Ectodermal cell (in vitro differentiated cells): Measurements from ENCODE around the gene ITGB6.

Experiments used
- H3K27ac ChIP-seq: 2 replicates; pipeline ENCODE4 v1.7.0; 2013; ENCODE audit warnings: mild to moderate bottlenecking, low read depth, low read length; ENCODE audit not compliant: insufficient read depth, poor library complexity, severe bottlenecking
- H3K27me3 ChIP-seq: 2 replicates; pipeline ENCODE4 v1.7.0; 2013; ENCODE audit warnings: mild to moderate bottlenecking, low read length; ENCODE audit not compliant: insufficient read depth, control insufficient read depth, poor library complexity, severe bottlenecking
- H3K36me3 ChIP-seq: one replicate; pipeline ENCODE4 v1.7.0; 2013; ENCODE audit warnings: low read length; ENCODE audit not compliant: control insufficient read depth, insufficient read depth
- H3K4me1 ChIP-seq: one replicate; pipeline ENCODE4 v1.7.0; 2013; ENCODE audit warnings: low read length; ENCODE audit not compliant: control insufficient read depth, insufficient read depth
- H3K4me3 ChIP-seq: 2 replicates; pipeline ENCODE4 v1.7.0; 2013; ENCODE audit warnings: low read depth, low read length, control low read depth; ENCODE audit not compliant: insufficient read depth
- H3K9me3 ChIP-seq: 2 replicates; pipeline ENCODE4 v1.7.0; 2013; ENCODE audit warnings: mild to moderate bottlenecking, low read length, moderate library complexity; ENCODE audit not compliant: control insufficient read depth
- WGBS, 2 experiments: methylation state at CpG; one replicate each; pipeline ENCODE4 v1.1.7; 2013; ENCODE audit warnings: missing lambda C conversion rate in 2 of 2; 5-methylcytosine and 5-hydroxymethylcytosine counted together

ITGB6 gene

DNA sequence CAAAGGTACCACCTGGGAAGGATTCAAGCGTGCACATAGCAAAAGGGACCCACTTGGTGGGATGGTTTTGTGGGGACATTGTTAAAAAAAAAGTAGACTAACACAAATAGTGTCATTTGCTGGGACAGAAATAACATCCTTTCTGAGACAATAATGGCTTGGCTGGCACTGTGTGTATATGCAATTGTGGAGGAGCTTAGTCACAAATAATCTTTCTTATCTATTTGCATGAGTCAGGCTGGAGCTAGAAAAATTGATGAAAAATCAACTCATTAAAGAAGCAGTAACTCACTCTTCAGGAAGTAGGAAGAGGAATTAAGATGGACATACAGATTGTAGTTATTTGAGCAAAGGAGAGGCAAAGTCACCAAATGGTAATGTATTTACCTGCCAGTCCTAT lies 29.5 kb upstream of the ITGB6 start:
- H3K27me3 ChIP-seq: no peaks in the 10 kb centered on the region
- peaks cover 4% of the 10 kb centered on the region for H3K4me1 ChIP-seq
- H3K9me3 ChIP-seq: no peaks in the 10 kb centered on the region
- 90 to 95% methylated on average over 1 of the region's 1 CpG for WGBS, 2 experiments
- no peaks in the 10 kb centered on the region for H3K36me3 ChIP-seq
- H3K27ac ChIP-seq: no peak overlapping the region
- H3K4me3 ChIP-seq: no peak overlapping the region

DNA sequence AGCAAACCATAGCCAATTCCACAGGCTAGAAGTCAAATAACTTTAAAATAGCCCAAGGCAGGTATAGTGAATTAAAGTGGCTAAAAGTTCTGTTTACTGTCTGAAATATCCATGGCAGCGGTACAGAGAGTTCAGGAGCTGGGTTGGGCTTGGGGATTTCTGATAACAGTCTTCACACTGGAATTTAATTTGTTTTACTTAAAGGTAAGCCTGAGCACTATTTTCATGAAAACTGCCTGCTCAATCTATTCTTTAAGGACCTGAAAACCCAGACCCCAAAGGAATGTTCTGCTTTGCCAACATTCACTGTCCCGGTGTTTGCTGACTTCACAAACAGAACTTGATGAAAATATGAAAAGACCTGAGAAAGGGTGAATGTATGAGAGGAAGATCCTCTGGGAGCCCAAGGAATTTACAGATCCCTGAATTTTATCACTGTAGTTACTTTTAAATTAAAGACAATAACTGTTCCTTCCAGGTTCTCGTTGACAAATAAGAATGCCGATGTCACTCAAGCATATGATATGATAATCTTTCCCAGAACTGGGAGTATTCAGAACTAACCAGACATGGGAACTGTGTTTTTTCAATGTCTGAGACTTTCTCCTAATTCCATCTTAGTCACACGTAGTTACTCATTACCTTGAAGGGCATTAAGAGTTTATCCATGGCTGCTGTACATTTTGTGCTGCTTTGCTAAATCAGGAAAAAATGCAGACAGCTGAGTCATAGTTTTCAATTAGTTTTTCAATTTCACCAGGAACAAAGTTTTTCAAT lies 28.3 kb upstream of the ITGB6 start:
- Histone ChIP-seq H3K36me3 (no peaks in the 10 kb centered on the region), H3K27ac (no peak overlapping the region), H3K27me3 (no peaks in the 10 kb centered on the region), H3K4me1 (peaks cover 4% of the 10 kb centered on the region), H3K4me3 (no peak overlapping the region), H3K9me3 (no peaks in the 10 kb centered on the region)
- WGBS, 2 experiments: 92 to 93% methylated on average over 5 of the region's 5 CpGs

DNA sequence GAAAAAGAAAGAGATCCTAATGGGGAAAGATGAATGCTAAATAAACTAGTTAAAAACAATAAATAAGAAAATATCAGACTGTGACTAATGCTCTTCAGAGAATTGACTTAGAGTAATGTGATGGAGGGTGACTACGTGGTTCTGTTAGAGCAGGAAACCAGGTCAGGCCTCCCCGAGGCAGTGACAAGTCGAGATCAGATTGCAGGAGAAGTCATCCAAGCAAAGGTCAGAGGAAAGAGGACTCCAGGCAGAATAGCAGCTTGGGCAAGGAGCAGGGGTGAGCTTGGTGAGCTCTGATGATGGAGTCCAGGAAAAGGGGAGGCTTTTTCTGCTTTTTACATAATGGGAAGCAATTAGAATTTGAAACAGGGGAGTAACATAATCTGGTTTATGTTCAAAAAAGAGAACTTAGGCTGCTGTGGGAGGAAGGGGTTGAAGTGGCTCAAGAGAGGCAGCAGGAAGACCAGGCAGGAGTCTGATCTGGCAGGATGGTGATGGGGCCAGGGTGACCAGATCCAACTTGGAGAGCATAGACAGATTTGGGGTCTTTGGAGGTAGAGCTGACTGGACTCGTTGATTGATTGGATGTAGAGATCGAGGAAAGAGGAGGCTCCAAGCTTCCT lies 27.3 kb upstream of the ITGB6 start:
- H3K4me1 ChIP-seq: peaks cover 4% of the 10 kb centered on the region

DNA sequence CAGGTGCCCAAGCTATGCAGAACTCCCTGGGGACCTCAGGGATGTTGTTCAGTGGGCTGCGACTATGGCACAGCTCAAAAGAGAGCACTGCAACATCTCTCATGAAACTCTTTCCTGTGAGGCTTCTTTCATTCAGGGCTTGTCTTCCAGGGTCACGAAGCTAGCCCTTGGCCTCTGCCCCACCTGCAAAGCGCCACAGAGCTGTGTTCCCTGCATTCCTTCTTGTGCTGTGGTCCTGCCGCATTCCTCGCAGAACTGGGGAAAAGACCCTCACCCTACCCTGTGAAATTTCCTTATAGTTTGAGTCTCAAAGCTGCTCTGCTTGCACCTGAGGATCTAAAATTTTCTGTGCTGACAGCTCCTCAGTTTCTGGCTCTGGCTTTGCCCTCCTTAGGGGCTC lies 26.3 kb upstream of the ITGB6 start:
- Histone ChIP-seq H3K4me3 (no peak overlapping the region), H3K36me3 (no peaks in the 10 kb centered on the region), H3K27ac (no peak overlapping the region), H3K4me1 (peaks cover 4% of the 10 kb centered on the region), H3K27me3 (no peaks in the 10 kb centered on the region), H3K9me3 (no peaks in the 10 kb centered on the region)
- WGBS, 2 experiments: 85% methylated on average over 5 of the region's 5 CpGs

More for the DNA sequence above, 27.3 kb upstream of the ITGB6 start:
- 87 to 90% methylated on average over 5 of the region's 5 CpGs for WGBS, 2 experiments
- H3K27me3 ChIP-seq: no peaks in the 10 kb centered on the region
- no peak overlapping the region for H3K27ac ChIP-seq
- H3K36me3 ChIP-seq: no peaks in the 10 kb centered on the region
- H3K4me3 ChIP-seq: no peak overlapping the region
- no peaks in the 10 kb centered on the region for H3K9me3 ChIP-seq

DNA sequence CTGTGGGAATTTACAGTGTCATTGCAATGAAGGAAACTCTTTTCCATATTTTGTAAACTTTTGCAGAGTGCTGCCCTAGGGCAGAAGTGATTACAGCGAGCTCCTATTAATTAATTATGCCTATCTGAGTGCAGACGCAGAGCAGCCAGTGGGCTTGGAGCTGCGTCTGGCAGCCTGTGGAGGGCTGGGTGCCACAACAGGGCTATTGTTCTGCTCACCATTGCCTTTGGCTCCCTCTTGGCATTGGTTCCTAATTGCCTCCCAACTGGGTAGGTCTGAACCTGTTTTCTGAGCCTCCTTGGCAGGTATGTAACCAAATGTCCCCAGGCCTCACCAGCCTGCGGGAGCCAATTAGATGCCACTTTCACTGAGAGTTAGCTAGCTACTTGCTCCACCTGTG lies 25.6 kb upstream of the ITGB6 start:
- WGBS, 2 experiments: 92 to 93% methylated on average over 4 of the region's 4 CpGs
- Histone ChIP-seq H3K9me3 (no peaks in the 10 kb centered on the region), H3K27me3 (no peaks in the 10 kb centered on the region), H3K4me3 (no peak overlapping the region), H3K27ac (no peak overlapping the region), H3K4me1 (peaks cover 4% of the 10 kb centered on the region), H3K36me3 (no peaks in the 10 kb centered on the region)

DNA sequence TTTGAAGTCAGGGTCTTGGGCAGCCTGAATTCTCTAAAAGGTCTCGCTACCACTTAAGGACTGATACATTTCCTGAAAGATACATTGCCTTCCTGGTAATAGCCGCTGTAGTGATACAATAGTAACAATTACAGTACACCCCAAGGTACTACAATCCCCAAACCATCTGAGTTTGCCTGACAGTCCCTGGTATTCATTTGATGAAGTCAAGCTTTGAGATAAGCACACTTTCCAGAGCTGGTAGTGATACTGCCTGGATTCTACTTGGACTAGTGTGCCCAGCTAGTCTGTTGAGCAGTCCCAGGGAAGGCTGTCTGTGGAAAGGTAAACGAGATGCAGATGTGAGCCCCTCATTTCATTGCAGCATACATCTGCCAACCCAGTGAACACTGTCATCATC lies 24.4 kb upstream of the ITGB6 start:
- 87 to 98% methylated on average over 3 of the region's 3 CpGs for WGBS, 2 experiments
- Histone ChIP-seq H3K9me3 (no peaks in the 10 kb centered on the region), H3K27ac (no peak overlapping the region), H3K36me3 (no peaks in the 10 kb centered on the region), H3K4me3 (no peak overlapping the region), H3K4me1 (peaks cover 4% of the 10 kb centered on the region), H3K27me3 (no peaks in the 10 kb centered on the region)

DNA sequence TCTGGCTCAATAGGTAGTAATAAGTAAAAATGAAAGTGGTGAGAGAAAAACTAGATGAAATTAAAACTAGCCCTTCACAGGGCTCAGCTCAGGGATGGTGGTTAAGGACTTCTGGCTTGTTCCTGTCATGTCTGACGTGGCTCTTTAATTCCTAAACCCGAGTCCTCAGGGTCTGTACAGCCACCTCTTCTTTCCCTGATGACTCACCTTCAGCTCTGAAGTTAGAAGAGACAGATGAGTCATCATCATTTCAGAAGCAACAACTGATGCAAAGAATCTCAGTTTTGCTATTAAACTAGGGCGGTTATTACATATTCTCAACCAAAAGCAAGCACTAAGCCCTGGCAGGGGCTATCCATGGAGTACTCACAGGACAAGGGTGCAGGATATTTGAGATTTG lies 24.0 kb upstream of the ITGB6 start:
- Histone ChIP-seq H3K27ac (no peak overlapping the region), H3K27me3 (no peaks in the 10 kb centered on the region), H3K4me3 (no peak overlapping the region), H3K9me3 (no peaks in the 10 kb centered on the region), H3K36me3 (no peaks in the 10 kb centered on the region), H3K4me1 (peaks cover 4% of the 10 kb centered on the region)
- 91 to 93% methylated on average over 3 of the region's 3 CpGs for WGBS, 2 experiments

DNA sequence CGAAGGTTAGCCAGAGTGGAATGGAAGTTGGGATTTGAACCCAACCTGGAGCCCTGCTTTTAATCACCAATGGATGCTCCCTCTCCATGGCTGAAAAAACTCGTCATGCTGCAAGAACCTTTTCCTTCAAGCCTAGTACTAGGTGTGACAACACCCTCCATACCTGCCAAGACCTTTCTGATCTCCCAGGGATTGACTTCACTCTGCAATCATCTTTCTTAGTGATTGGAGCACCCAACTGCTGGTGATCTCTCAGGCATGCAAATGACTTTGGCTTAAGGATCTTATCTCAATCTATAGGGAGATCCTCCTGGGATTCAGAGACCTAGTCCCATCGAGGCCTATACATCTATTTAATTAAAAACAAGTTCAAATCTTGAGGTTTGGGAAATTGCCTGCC lies 23.5 kb upstream of the ITGB6 start:
- H3K27ac ChIP-seq: no peak overlapping the region

DNA sequence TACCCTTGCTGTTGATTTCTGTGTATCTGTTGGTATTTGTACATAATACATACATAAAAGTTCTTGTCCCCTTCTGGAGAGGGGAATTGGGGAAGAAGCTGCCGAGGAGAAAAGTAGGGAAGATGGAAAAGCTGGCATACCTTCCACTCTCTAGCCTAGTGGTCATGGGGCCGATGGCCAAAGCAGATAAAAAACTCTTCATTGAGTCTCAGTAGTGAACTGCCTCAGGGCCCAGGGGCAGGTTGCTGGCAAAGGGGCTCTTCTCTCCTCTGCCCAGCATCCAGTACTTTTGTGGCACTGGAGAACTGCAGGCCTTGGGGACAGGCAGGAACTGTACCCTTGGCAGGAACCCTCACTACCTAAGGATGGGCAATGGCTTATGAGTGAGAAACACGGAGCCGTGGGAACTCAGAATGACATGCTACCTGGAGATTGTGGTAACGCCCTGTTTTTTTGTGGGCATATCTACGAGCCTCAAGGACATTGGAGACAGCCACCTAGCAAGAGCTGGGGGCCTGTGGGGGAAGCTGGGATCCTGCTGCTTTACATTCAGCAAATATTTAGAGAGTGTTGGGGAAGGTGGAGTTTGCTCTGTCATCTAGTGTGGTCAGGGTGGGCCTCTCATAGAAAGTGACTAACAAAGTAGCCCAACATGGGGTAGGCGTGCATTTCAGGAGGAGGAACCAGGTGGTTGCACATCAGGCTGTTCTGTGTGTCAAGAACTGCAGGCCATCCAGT lies 22.6 kb upstream of the ITGB6 start:
- Histone ChIP-seq H3K27me3 (no peaks in the 10 kb centered on the region), H3K9me3 (no peaks in the 10 kb centered on the region), H3K4me1 (no peaks in the 10 kb centered on the region), H3K36me3 (no peaks in the 10 kb centered on the region), H3K27ac (no peak overlapping the region), H3K4me3 (no peak overlapping the region)
- WGBS, 2 experiments: 81% methylated on average over 7 of the region's 7 CpGs

More for the DNA sequence above, 23.5 kb upstream of the ITGB6 start:
- Histone ChIP-seq H3K4me3 (no peak overlapping the region), H3K4me1 (peaks cover 4% of the 10 kb centered on the region), H3K9me3 (no peaks in the 10 kb centered on the region), H3K27me3 (no peaks in the 10 kb centered on the region), H3K36me3 (no peaks in the 10 kb centered on the region)
- WGBS, 2 experiments: 91 to 95% methylated on average over 3 of the region's 3 CpGs
